ENCODE results near the gene NOTCH4.
"Not testable (repeated sequence)": the region's sequence is repeated elsewhere in the genome, so short reads cannot be mapped to it uniquely, and the experiment has no call there.

NOTCH4 gene

DNA sequence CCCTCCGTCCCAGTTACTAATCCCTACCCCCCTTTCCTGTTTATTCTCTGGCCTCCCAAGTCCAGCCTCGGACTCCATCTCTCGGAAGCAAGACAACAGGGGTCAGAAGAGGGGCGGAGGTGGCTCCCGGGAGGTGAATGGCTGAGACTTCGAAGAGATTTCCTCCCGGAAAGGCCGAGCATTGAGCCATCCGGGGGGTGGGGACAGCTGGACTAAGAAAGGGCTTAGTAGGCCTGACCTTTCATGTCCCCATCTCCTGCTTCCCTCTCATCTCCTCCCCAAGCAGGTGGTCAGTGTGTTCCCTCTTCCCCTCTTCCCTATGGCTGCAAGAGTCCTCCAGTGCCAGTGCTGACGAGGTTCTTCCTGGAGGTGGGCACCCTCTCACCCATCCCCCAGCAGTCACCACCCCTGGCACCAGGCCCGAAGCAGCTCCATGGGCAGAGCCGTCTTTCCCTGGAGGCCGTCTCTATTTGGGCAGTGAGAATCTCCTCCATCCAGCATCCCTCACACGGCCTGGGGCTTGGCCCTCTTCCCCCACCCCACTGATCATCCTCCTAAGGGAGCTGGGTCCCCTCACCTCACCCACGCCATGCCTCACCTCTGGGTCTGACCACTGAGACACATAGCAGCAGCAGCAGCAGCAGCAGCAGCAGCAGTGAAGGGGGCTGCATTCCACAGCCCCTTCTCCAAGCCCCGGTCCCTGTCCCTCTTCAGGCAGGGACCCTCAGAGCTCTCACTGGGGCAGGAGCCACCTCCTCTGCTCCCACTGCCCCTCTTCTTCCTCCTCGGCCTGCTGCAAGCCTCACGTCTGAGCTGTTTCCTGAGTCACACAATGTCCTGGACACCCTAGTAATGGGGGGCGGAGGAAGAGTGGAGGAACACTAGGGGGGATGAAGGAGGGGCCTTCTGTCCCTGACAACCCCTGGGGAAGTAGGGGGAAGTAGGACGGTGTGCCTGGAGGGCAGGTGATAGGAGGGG lies at the start of gene NOTCH4:
Gene NOTCH4, minus strand, starts transcription at position 810 of the 978 bp plus-strand sequence. Its CDS starts 139 bp downstream, at position 671.
- DNase-seq (ENCODE audit: low spot score): no peak

DNA sequence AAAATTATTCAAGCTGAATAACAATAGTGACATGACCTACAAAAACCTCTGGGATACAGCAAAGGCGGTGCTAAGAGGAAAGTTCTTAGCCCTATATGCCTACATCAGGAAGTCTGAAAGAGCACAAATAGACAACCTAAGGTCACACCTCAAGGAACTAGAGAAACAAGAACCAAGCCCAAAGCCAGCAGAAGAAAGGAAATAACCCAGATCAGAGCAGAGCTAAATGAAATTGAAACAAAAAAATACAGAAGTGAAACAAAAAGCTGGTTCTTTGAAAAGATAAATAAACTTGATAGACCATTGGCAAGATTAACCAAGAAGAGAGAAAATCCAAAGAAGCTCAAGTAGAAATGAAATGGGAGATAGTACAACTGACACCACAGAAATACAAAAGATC lies 47.6 kb upstream of the NOTCH4 start:
- no peak for DNase-seq (ENCODE audit: low spot score)

DNA sequence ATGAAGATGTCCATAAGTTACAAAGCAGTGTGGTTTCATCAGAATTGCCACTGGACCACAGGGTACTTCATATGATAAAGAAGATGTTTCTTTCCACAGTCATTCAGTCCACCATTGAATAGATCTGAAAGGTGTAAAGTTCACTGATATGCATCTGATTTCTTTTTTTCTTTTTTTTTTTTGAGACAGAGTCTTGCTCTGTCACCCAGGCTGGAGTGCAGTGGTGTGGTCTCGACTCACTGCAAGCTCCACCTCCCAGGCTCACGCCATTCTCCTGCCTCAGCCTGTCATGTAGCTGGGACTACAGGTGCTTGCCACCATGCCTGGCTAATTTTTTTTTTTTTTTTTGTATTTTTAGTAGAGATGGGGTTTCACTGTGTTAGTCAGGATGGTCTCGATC lies 44.6 kb upstream of the NOTCH4 start:
- DNase-seq (ENCODE audit: low spot score): not testable (repeated sequence)

DNA sequence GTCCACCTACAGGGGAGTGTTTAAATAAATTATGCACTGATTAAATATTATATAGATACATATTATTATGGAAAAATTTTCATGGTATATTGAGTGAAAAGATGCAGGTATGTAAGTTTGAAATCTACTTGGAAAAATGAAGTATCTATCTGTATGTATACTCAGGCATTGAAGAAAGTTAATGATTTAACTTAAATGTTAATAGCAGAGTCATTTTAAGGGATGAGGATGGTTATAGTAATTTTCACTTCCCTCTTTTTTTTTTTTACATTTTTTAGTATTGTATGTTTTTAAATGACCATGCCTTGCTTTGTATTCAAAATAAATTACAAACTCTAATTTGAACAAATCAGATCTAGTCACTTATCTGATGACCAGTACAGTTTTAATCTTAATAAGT lies 43.2 kb upstream of the NOTCH4 start:
- DNase-seq (ENCODE audit: low spot score): no peak

DNA sequence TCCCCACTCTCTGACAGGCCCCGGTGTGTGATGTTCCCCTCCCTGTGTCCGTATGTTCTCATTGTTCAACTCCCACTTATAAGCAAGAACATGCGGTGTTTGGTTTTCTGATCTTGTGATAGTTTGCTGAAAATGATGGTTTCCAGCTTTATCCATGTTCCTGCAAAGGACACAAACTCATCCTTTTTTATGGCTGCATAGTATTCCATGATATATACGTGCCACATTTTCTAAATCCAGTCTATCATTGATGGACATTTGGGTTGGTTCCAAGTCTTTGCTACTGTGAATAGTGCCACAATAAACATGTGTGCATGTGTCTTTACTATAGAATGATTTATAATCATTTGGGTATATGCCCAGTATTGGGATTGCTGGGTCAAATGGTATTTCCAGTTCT lies 33.4 kb upstream of the NOTCH4 start:
- not testable (repeated sequence) for DNase-seq (ENCODE audit: low spot score)

DNA sequence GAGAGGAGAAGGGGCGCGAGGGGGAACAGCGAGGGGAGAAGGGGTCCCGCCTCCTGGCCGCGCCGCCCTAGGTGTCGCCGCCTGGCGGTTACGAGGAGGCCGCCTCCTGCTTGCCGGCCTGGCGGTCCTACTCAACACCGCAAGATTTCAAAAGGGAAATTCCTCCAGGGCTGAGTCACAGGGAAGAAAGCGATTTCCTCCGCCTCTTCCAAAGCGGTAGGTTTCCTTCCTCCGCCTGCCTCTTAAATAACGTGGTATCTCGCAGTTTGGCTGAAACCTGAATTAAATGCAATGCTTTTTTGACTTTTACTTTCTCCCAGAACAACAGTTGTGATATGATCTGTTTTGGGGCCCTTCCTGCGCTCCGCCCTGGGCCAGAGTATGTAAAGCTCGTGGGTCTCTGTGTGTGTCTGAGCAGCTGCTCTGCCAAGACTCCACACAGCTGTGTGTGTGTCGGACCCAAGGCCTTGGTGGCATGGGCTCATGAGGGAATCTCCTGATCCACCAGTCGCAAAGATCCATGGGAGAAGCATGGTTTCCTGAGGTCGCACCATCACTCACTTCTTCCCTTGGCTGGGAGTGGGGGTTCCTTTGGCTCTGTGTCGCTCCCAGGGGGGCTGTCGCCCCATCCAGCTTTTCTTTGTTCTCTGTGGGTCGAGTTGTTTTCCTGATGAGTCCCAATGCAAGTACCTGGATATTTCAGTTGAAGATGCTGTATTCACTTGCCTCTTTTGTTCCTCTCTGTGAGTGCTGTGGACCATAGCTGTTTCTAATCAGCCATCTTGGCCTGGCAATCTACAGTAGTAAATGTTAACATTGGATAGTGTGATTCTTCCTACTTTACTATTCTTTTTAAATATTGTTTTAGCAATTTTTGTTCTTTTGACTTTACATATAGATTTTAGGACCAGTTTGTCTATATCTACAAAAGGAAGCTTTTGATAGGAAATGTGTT lies 31.6 kb upstream of the NOTCH4 start:
- DNase-seq (ENCODE audit: low spot score): peak; percentile 82

DNA sequence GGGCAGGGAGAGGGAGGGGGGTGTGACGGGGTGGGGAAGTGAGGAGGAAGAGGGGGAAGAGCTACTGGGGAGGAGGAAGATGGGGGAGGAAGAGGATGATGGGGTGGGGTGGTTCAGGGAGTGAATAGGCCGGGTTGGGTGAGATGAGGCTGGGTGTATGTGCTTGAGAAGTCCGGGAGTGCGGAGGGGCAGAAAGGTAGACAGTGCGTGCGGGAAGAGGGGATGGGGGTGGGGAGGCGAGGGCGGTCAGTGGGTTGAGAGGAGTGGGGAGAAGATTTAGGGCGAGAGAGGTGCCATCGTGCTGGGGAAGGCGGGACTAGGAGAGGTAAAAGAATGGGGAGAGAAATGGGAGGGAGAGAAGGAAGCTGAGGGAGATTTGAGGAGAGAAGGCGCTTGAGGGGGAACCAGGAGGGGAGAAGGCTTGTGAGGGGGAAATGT lies 30.9 kb upstream of the NOTCH4 start:
- DNase-seq (ENCODE audit: low spot score): no peak

DNA sequence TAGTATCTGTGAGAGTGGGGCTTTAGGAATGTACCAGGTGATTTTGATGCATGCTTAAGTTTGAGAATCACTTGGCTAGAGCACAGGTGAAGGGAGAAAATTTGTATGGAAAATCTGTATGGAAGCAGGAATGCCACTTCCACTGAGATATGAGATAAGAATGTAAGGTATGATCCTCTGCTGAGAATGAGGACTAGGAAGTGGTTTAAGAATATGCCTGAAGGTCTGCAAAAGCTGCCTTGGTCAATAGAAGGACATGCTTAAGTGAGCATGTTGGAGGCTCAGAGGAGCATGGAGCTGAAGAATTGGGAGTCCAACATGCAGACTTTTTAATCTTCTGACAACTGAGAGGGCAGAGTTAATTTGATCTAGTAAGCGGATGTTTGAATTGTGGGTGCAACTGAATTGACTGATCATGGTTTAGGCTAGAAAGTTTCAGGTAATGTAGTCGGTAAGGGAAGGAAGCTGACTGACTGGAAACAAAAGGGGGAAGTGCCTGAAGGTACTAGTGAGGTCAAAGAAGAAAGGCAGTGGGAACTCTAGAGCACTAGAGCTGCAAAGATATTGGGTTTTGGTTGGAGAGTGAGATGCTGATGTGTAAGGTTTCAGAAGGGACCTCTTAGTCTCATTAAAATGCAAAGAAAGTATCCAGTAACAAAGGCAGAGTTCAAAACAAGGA lies 28.6 kb upstream of the NOTCH4 start:
- DNase-seq (ENCODE audit: low spot score): no peak

DNA sequence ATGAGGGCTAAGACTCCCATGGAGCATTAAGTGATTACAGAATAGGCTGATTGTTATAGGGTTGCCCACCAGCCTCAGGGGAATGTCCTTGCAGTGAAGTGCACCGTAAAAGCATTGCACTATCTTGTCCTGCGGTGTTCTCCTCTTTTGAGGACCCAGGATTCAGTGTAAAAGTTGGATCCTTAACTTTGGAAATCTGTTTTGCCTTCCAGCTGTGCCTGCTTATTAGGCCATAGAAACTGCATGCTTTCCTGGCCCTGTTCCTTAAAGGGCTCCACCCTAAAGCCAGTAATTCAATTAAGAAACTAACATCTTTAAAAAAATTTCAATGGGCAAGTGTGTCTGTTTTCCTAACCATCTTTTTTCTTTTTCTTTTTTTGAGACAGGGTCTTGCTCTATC lies 25.4 kb upstream of the NOTCH4 start:
- DNase-seq (ENCODE audit: low spot score): no peak

DNA sequence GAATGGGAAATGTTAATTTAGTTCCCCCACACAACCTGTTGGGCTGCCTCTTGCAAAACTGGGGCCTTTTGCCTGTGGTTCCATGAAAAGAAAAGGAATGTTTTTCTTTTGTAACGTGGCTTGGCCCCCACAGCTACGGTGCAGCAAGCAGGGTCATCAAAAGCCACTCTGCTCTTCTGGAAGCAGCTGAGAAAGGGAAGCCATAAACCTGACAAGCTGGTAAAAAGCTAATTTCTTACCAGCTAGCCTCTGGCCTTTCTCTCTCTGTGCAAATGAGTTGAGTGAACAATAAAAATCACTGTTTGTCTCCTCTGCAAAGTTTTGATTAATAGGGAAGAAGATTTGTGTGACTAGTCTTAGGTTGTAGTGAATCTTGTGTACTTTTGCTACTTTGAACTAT lies 23.5 kb upstream of the NOTCH4 start:
- no peak for DNase-seq (ENCODE audit: low spot score)

DNA sequence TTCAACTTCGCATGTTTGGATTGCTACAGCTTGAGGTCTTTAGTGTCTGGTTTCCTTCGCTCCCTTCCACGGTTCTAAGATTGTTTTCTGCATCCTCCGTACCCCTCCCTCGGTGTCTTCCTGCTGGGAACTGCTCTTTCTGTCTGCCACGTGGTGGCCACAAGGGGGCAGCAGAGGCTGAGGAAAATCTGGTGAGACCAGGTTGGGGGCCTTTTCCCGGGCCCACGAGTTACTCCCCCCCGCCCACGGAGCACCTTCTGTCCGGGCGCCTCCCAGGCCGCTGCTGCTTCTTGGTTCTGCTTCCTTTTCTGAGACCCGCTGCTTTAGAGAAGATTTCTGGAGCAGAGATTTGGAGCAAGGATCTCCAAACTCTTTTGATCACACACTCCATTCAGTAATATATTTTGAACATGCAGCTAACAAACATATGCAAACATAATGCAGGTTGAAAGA lies 21.1 kb upstream of the NOTCH4 start:
- DNase-seq (ENCODE audit: low spot score): peak; percentile 95

DNA sequence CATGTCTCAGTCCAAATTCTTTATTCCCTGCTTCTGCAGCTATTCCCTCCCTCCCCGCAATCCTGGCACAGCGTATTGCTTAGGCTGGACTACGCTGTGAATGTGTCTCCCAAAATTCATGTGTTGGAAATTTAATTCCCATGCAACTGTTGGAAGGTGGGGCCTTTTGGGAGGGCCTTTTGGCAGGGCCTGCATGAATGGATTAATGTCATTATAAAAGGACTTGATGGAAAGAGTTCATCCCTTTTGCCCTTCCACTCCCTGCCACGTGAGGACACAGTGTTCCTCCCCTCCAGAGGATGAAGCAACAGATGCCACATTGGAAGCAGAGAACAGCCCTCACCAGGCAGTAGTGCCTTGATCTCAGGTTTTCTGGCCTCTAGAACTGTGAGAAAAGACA lies 20.4 kb upstream of the NOTCH4 start:
- no peak for DNase-seq (ENCODE audit: low spot score)

DNA sequence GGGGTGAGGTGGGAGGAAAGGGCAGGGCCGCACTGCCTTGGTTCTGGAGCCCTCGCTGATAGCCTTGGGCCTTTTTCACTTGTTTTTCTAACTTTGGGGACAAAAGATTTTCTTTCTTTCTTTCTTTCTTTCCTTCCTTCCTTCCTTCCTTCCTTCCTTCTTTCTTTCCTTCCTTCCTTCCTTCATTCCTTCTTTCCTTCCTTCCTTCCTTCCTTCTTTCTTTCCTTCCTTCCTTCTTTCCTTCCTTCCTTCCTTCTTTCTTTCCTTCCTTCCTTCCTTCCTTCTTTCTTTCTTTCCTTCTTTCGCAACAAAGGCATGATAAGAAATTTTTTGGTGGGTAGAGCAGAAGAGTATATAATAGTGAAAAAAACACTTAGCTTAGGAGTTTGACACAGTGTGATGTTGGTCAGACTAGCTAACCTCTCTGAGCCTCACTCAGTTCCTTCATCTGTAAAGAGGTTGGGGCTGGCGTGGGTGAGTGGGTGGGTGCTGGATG lies 18.5 kb upstream of the NOTCH4 start:
- not testable (repeated sequence) for DNase-seq (ENCODE audit: low spot score)

DNA sequence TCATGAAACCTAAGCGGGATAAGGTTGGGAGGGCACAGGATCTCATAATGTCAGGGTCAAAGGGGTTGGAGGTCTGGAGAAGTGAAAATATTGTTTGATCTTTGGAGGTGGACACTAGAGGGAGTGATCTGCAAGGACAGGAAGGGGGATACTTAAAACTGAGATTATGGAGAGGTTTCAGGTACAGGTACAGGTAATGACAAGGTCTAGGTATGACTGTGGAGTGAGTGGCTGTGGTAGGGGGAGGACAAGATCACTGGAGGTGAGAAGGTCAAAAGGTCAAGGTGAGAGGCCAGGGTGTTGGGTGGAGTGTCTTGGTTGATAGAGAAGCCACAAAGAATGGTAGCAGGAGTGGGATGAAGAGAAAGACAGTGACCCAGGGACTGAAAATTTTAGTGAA lies 16.8 kb upstream of the NOTCH4 start:
- no peak for DNase-seq (ENCODE audit: low spot score)

DNA sequence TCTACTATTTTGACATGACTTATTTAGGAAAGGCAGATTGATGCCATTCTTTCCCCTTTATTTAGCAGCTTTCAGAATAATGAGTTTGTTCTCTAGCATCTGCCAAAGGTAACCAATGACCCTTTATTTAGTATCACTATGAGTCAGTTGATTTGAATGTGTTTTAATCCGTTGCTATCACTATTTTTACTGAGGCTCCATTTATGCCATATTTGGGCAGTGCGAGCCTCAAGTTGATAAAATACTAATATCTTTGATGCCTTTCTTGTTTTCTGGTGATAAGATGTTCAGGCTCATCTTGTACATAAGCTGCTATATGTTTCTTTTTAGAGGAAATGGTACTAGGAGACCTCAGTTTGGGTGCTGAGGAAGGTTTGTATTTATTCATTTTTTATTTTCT lies 15.6 kb upstream of the NOTCH4 start:
- DNase-seq (ENCODE audit: low spot score): no peak

DNA sequence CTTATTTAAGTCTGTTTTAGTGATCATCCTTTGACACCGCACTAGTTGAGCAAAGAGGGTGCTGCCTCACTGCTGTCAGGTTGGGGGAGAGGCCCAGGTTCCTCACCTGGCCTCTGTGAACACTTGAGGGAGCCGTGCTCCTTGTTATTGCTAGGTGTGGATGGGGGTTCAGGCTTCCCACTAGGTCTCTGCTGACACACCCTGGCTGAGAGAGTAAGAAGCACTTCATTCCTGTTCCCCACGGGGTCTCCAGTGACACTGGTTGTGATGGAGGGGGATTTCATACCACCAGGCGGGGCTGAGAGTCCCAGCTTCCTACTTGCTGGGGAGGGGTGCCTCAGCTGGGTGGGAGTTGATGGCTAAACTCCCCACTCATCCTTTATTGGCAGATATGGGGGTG lies 11.1 kb upstream of the NOTCH4 start:
- DNase-seq (ENCODE audit: low spot score): no peak

DNA sequence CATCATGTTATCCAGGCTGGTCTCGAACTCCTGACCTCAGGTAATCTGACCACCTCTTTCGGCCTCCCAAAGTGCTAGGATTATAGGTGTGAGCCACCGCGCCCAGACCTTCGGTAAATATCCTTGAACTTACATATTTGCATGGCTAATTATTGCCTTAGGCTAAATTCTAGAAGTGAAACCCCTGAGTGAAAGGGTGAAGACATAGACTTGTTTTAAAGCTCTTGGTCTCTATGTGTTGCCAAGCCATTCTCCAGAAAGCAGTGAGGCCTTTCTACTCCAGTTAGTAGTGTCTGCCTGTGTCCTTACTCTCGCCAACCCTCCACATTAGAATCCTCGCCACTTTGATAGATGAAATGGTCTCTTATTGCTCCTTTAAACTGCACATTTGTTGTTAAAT lies 2.6 kb upstream of the NOTCH4 start:
- no peak for DNase-seq (ENCODE audit: low spot score)

DNA sequence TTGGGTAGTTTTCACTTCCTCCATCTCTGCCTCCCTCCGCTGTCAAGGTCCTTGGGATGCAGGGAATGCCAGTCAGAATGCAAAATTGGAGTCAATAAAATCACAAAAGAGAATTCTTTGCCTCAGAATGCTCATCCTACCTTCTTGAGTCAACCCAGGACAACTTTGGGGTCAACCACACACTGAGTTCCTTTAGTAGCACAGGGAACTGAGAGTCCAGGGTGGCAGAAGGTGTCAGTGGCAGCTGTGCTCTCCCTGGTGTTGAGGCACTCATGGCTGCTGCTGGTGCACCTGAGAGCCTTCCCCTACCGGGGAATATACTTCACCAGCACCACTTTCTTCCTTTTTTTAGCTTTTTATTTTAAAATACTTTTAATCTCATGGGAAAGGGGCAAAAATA lies 829 bp upstream of the NOTCH4 start:
- no peak for DNase-seq (ENCODE audit: low spot score)

DNA sequence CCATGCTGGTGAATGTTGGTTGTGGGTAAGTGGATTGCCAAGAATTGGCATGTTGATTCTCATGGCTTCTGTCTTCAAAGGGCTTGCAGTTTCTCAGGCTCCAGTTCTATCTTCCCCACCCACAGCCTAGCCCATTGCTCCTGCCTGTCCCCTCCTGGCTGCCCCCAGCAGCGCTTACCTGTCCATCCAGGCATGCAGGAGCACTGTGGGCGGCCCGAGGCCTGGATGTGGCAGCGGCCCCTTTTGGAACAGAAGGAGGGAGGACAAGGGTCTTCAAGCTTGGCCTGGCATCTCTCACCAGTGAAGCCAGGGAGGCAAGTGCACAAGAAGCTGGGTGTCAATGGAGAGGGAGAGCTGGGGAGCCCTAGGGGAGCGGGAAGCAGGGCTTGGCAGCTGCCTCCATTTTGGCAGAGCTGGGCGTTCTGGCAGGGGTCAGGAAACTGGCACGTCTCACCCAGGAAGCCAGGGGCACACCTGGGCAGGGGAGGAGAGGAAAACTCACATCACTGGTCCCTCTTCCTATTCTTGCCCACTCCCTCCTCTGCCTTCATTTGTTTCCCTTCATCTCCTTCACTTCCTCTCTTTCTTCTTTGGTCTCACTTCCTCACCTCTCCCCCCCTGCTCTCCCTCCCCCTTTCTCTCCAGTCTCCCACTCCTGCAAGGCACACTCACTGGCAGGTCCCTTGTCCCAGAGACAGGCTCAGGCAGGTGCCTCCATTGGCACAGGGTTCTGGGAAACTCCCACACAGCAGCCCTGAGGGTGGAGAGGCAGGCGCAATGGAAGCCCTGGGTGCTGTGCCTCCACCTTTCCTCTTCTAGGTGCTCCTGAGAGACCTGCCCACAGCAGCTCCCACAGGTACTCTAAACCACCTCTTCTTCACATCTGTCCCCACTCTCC lies 1.3 kb downstream of the NOTCH4 start:
- no peak for DNase-seq (ENCODE audit: low spot score)

DNA sequence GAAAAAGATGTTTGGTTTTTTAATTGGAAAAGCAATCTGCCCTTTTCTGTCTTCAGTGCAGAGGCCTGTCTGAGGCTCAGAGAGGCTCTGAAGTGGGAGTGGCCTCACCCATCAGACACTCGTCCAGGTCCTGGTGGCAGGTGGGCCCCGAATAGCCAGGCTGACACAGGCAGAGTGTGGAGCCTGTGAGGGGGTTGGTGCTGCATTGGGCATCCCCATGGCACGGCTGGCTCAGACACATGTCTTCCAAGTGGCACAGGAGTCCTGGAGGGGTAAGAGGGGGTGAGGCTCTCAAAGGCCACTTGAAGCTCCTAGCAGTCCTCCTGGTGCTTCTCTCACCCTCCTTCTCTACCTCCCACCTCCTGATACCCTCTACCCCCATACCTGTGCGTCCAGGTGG lies 3.8 kb downstream of the NOTCH4 start:
- no peak for DNase-seq (ENCODE audit: low spot score)

DNA sequence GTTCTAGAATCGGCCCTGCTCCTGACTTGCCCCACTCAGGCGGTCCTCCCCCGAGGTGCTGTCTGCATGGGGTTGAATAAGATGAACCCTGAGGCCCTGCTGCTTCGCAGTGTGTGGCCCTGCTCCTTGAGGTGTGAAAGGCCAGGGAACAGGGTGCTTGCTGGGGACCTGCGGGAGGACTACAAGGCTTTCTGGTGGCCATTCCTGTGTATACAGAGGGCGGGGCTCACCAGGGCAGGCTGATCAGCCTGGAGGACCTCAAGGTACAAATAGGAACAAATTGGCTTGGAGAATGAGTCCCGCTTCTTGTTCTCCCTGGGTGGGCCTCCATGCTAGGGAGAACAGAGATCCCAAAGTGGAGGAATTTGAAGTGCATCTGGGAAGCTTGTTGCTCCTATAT lies 5.7 kb downstream of the NOTCH4 start:
- DNase-seq (ENCODE audit: low spot score): no peak

All from COLO829 (cell line).